MCF 10A (cell line): Measurements from ENCODE around the gene ALDH1A3. TPM values are rescaled to one million over a fixed set of nuclear protein-coding genes. Genes with fewer than 3 reads are reported as not detected.

Experiments used
- BruUV-seq: library from RNA; stranded (reverse); fragments of 400-500 nt; replicated peaks from 2 replicates; lab custom pipeline; 2021; lab: Mats Ljungman, UMichigan
- CTCF ChIA-PET: fragments of 300-600 bp; sonication (Branson Sonifier 250); formaldehyde crosslinking; extraction: SDS; loops from one replicate; lab custom pipeline; 2021; ENCODE audit warnings: antibody characterized with exemption, inconsistent platforms; lab: Yijun Ruan, JAX
- POLR2A ChIA-PET: fragments of 300-600, 350-650 bp; sonication (Branson Sonifier 250); formaldehyde crosslinking; extraction: SDS; loops from one replicate; lab custom pipeline; 2020; ENCODE audit warnings: antibody characterized with exemption, inconsistent platforms; lab: Yijun Ruan, JAX
- DNase-seq: peaks from one replicate; pipeline ENCODE4 v3.0.0-alpha.2; 2018; ENCODE audit not compliant: unreplicated experiment
- H3K27ac Mint-ChIP-seq: one replicate; pipeline ENCODE4 v1.8.0; 2022; ENCODE audit warnings: mild to moderate bottlenecking, low read depth, mixed read lengths; ENCODE audit not compliant: unreplicated experiment
- H3K27me3 Mint-ChIP-seq: one replicate; pipeline ENCODE4 v1.8.0; 2022; ENCODE audit warnings: mixed read lengths; ENCODE audit not compliant: insufficient read depth, unreplicated experiment
- H3K36me3 Mint-ChIP-seq: one replicate; pipeline ENCODE4 v1.8.0; 2022; ENCODE audit warnings: mild to moderate bottlenecking, moderate library complexity, mixed read lengths; ENCODE audit not compliant: insufficient read depth, unreplicated experiment
- H3K4me1 Mint-ChIP-seq: one replicate; pipeline ENCODE4 v1.8.0; 2022; ENCODE audit warnings: mixed read lengths; ENCODE audit not compliant: insufficient read depth, unreplicated experiment
- H3K4me3 Mint-ChIP-seq: one replicate; pipeline ENCODE4 v1.8.0; 2022; ENCODE audit warnings: mild to moderate bottlenecking, moderate library complexity, mixed read lengths; ENCODE audit not compliant: unreplicated experiment
- H3K9me3 Mint-ChIP-seq: one replicate; pipeline ENCODE4 v1.8.0; 2022; ENCODE audit warnings: mixed read lengths; ENCODE audit not compliant: unreplicated experiment
- intact Hi-C: fragments of 100-400 bp; cut with micrococcal nuclease; formaldehyde crosslinking; loops from 2 replicates; pipeline ENCODE4 v1.14.1; 2022
- total RNA-seq: library from RNA; stranded (reverse); gene quantifications from 2 replicates; pipeline ENCODE4 v1.2.3, GENCODE V29; 2022
- TF ChIP-seq, protein P1 (sequence below): fragments of 200-600 bp; IDR thresholded peaks from one replicate; pipeline ENCODE4 v1.8.0; 2022; ENCODE audit warnings: antibody characterized with exemption, mild to moderate bottlenecking; ENCODE audit not compliant: unreplicated experiment

ALDH1A3 gene
- total RNA-seq, 1 experiment from 2014 or later: 4.3 TPM

DNA sequence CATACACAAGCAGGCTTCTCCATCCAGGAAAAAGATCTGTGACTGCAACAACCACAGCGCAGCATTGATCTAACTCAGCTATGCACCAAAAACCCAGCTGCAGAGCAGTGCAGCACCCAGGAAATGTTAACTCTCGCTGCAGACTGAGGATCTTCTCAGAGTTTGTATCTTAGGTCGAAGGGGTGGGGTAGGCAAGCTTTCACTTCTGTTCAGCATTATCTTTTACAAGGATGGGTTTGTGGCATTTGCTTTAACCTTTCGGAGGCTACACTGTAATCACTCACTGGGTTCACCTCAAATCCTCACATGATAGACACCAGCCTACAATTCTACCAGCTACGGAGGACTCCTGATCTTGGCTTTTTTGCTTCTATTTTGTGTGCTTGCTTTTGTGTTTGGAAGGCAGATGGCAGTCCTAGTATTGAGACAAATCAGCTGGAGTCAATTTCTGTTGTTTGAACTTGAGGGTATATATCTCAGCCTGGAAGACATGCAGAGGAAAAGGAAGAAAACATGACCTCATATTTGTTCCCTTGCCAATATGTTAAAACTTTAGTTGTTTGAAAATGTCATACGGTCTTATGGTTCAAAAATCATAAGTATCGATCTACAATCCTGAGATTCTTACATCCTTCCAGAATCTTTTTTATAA lies 64.7 kb downstream of the ALDH1A3 start:
- Mint-ChIP-seq H3K36me3 (no peaks in the 10 kb centered on the region), H3K9me3 (no peaks in the 10 kb centered on the region), H3K27me3 (no peaks in the 10 kb centered on the region), H3K4me3 (no peak overlapping the region), H3K4me1 (no peaks in the 10 kb centered on the region), H3K27ac (no peak overlapping the region)
- POLR2A ChIA-PET: no interaction called here
- DNase-seq: no peak
- CTCF ChIA-PET: interaction anchor here (1.4 kb wide), 1 partner anchor 64 kb away, joined by 7 read pairs; no protein-coding TSS in a partner anchor
- TF ChIP-seq, protein P1, sequence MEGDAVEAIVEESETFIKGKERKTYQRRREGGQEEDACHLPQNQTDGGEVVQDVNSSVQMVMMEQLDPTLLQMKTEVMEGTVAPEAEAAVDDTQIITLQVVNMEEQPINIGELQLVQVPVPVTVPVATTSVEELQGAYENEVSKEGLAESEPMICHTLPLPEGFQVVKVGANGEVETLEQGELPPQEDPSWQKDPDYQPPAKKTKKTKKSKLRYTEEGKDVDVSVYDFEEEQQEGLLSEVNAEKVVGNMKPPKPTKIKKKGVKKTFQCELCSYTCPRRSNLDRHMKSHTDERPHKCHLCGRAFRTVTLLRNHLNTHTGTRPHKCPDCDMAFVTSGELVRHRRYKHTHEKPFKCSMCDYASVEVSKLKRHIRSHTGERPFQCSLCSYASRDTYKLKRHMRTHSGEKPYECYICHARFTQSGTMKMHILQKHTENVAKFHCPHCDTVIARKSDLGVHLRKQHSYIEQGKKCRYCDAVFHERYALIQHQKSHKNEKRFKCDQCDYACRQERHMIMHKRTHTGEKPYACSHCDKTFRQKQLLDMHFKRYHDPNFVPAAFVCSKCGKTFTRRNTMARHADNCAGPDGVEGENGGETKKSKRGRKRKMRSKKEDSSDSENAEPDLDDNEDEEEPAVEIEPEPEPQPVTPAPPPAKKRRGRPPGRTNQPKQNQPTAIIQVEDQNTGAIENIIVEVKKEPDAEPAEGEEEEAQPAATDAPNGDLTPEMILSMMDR: no peak
- intact Hi-C loops: no loop called here
- no TSS peak for BruUV-seq

DNA sequence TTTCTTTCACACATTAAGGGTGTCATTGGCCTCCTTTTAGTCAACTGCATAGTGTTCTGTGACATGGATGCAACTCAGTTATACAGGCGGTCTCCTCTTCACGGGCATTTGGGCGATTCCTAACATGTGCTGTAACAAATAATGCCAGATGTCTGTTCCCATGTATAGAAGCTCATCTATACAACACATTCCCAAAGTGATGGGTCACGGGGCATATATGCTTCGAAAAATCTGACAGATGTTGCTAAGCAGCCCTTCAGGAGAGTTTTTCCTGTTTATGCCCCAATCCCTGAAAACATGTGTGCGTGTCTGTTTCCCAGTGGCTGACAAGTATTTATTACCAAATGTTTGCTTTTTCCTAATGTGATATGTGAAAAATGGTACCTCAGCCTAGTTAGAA lies 65.4 kb downstream of the ALDH1A3 start:
- H3K27ac Mint-ChIP-seq: no peak overlapping the region
- intact Hi-C loops: no loop called here
- no peaks in the 10 kb centered on the region for H3K9me3 Mint-ChIP-seq
- BruUV-seq: no TSS peak
- POLR2A ChIA-PET: no interaction called here
- H3K36me3 Mint-ChIP-seq: no peaks in the 10 kb centered on the region
- no peak for DNase-seq
- H3K4me1 Mint-ChIP-seq: no peaks in the 10 kb centered on the region
- CTCF ChIA-PET: interaction anchor here (0.6 to 1.2 kb wide), 2 partner anchors 27 to 596 kb away, joined by 3 to 6 read pairs; partner anchors contain the start of gene LRRK1
- H3K27me3 Mint-ChIP-seq: no peaks in the 10 kb centered on the region
- H3K4me3 Mint-ChIP-seq: no peak overlapping the region
- TF ChIP-seq, protein P1: no peak

DNA sequence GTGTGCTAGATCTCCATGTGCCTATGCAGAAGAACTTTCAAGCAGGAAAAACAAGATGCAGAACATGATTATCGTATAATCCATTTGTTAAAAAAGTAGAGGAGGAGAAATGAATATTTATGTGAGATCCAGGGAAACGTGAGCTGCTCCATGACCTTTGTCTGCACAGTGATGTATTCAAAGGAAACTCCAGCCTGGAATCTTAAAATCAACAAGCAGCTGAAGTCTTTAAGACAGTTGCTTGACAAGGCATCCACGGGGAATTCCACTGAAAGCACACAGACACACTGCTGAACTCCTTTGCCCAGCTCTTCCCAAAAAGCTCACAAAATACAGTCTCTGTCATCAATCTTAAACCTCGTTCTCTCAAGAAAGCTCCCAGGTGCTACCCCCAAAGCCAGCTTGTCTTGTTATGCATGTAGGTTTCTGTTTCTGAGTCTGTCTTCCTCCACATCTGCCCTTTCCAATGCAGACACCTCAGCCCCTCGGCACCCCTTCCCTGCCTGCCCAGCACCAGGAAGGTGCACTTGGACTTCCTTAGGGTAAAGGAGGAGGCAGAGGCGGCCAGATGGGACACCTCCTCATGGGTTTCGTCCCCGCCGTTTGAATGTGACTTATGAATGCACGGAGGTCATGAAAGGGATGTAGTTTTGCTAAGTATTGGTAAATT lies 68.3 kb downstream of the ALDH1A3 start:
- H3K27me3 Mint-ChIP-seq: no peaks in the 10 kb centered on the region
- POLR2A ChIA-PET: no interaction called here
- H3K9me3 Mint-ChIP-seq: no peaks in the 10 kb centered on the region
- BruUV-seq: no TSS peak
- no peaks in the 10 kb centered on the region for H3K36me3 Mint-ChIP-seq
- H3K4me1 Mint-ChIP-seq: no peaks in the 10 kb centered on the region
- intact Hi-C loops: no loop called here
- H3K27ac Mint-ChIP-seq: no peak overlapping the region
- DNase-seq: no peak
- no peak overlapping the region for H3K4me3 Mint-ChIP-seq
- CTCF ChIA-PET: interaction anchor here (0.6 kb wide), 1 partner anchor 40 kb away, joined by 3 read pairs; no protein-coding TSS in a partner anchor
- TF ChIP-seq, protein P1: no peak

DNA sequence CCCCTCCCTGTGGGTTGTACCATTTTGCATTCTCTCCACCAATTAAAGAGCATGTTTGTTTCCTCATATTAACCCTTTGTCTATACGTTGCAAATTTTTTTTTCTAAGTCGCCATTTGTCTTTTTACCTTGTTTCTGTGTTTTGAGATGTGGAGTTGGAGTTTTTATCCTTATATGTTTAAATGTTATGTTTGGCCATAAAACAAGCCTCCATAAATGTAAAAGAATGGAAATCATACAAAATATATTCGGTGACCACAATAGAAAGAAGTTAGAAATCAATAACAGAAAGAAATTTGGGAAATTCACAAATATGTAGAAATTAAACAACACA lies 68.8 kb downstream of the ALDH1A3 start:
- intact Hi-C loops: no loop called here
- TF ChIP-seq, protein P1: no peak
- CTCF ChIA-PET: interaction anchor here (0.6 to 0.7 kb wide), 2 partner anchors 40 to 452 kb away, joined by 3 read pairs; no protein-coding TSS in a partner anchor
- Mint-ChIP-seq H3K27me3 (no peaks in the 10 kb centered on the region), H3K36me3 (no peaks in the 10 kb centered on the region), H3K4me3 (no peak overlapping the region), H3K4me1 (no peaks in the 10 kb centered on the region), H3K27ac (no peak overlapping the region), H3K9me3 (no peaks in the 10 kb centered on the region)
- DNase-seq: no peak
- POLR2A ChIA-PET: no interaction called here
- no TSS peak for BruUV-seq
